Endodermal cell (in vitro differentiated cells): ENCODE measurements around the gene PRICKLE1. TPM values are rescaled to one million over a fixed set of nuclear protein-coding genes. Genes with fewer than 3 reads are reported as not detected.

Source experiments
- DNase-seq: peaks from one replicate; pipeline ENCODE4 v3.0.0-alpha.2; 2017
- H3K27ac ChIP-seq: 2 replicates; pipeline ENCODE4 v1.5.1; 2013; ENCODE audit warnings: mild to moderate bottlenecking, low read depth, low read length, moderate library complexity
- H3K27me3 ChIP-seq: 2 replicates; pipeline ENCODE4 v1.6.1; 2013; ENCODE audit warnings: mild to moderate bottlenecking, low read length, moderate library complexity; ENCODE audit not compliant: insufficient read depth, control insufficient read depth, poor library complexity, severe bottlenecking
- H3K36me3 ChIP-seq: 2 replicates; pipeline ENCODE4 v1.7.0; 2013; ENCODE audit warnings: mild to moderate bottlenecking, low read length, moderate library complexity; ENCODE audit not compliant: control insufficient read depth, insufficient read depth
- H3K4me1 ChIP-seq: one replicate; pipeline ENCODE4 v1.7.0; 2013; ENCODE audit warnings: low read length; ENCODE audit not compliant: control insufficient read depth, insufficient read depth
- H3K4me3 ChIP-seq: 2 replicates; pipeline ENCODE4 v1.5.1; 2013; ENCODE audit warnings: mild to moderate bottlenecking, low read length, moderate library complexity
- H3K9ac ChIP-seq: 2 replicates; pipeline ENCODE4 v1.6.1; 2013; ENCODE audit warnings: mild to moderate bottlenecking, low read length, moderate library complexity; ENCODE audit not compliant: poor library complexity, severe bottlenecking; ENCODE audit errors: extremely low read depth
- H3K9me3 ChIP-seq: 2 replicates; pipeline ENCODE4 v1.6.1; 2013; ENCODE audit warnings: mild to moderate bottlenecking, low read length, moderate library complexity; ENCODE audit not compliant: control insufficient read depth
- H3K27ac Mint-ChIP-seq: 2 replicates; pipeline ENCODE4 v1.8.0; 2020; ENCODE audit warnings: mixed read lengths
- H3K27me3 Mint-ChIP-seq: 2 replicates; pipeline ENCODE4 v1.8.0; 2021; ENCODE audit warnings: mild to moderate bottlenecking, mixed read lengths; ENCODE audit not compliant: insufficient read depth
- H3K36me3 Mint-ChIP-seq: 2 replicates; pipeline ENCODE4 v1.8.0; 2020; ENCODE audit warnings: low read depth, mixed read lengths
- H3K4me1 Mint-ChIP-seq: 2 replicates; pipeline ENCODE4 v1.8.0; 2020; ENCODE audit warnings: mixed read lengths
- H3K4me3 Mint-ChIP-seq: 2 replicates; pipeline ENCODE4 v1.8.0; 2020; ENCODE audit warnings: mild to moderate bottlenecking, moderate library complexity, mixed read lengths
- H3K9me3 Mint-ChIP-seq: 2 replicates; pipeline ENCODE4 v1.8.0; 2020; ENCODE audit warnings: mild to moderate bottlenecking, mixed read lengths
- CTCF ChIP-seq: fragments of 200-600 bp; sonication (generic); conservative IDR thresholded peaks from 2 replicates; pipeline ENCODE4 v1.5.0; 2021; ENCODE audit warnings: antibody characterized with exemption, mild to moderate bottlenecking
- WGBS, 2 experiments: methylation state at CpG; one replicate each; pipeline versions ENCODE4 v1.1.5 to v1.1.7; 2013; ENCODE audit warnings: missing lambda C conversion rate in 2 of 2, mixed read lengths in 1 of 2; ENCODE audit not compliant: insufficient coverage in 1 of 2, insufficient read length in 1 of 2; 5-methylcytosine and 5-hydroxymethylcytosine counted together
- total RNA-seq, 2 donors: library from RNA; stranded (reverse); fragmentation: NEBNext Ultra II Directional in 1 of 2; extraction: Animal tissue kit (Norgen Biotek cat#: 25700) in 1 of 2; gene quantifications; 2 replicates in 1 of 2; 3 replicates in 1 of 2; pipeline ENCODE4 v1.2.1, GENCODE V29; 2021

The PRICKLE1 gene
- total RNA-seq, 2 donors from 2014 or later = 8.3 to 20.6 TPM

- no peaks in the 10 kb centered on the region for H3K27me3 ChIP-seq
- 93% methylated on average over 2 of the region's 2 CpGs for WGBS, 2 experiments
- TF ChIP-seq CTCF = no peak
- no peaks in the 10 kb centered on the region for H3K9me3 Mint-ChIP-seq
- peaks cover 8% of the 10 kb centered on the region for H3K27me3 Mint-ChIP-seq
- H3K27ac Mint-ChIP-seq = no peak overlapping the region
- no peak overlapping the region for H3K9ac ChIP-seq
- no peaks in the 10 kb centered on the region for H3K36me3 Mint-ChIP-seq
- H3K4me3 Mint-ChIP-seq = no peak overlapping the region
- H3K36me3 ChIP-seq = peaks cover 16% of the 10 kb centered on the region
- no peaks in the 10 kb centered on the region for H3K9me3 ChIP-seq
- H3K27ac ChIP-seq = no peak overlapping the region
- no peak for DNase-seq
- H3K4me1 Mint-ChIP-seq = peaks cover 9% of the 10 kb centered on the region
- H3K4me1 ChIP-seq = no peaks in the 10 kb centered on the region
- H3K4me3 ChIP-seq = no peak overlapping the region
Observed at GRCh38 chr12:42583016-42583415, 6.5 kb downstream of the PRICKLE1 start.

- Mint-ChIP-seq H3K9me3 (no peaks in the 10 kb centered on the region), H3K4me1 (peaks cover 4% of the 10 kb centered on the region), H3K4me3 (no peak overlapping the region), H3K27ac (no peak overlapping the region), H3K27me3 (peaks cover 8% of the 10 kb centered on the region), H3K36me3 (no peaks in the 10 kb centered on the region)
- 80 to 97% methylated on average over 1 to 5 of the region's 5 CpGs for WGBS, 2 experiments
- TF ChIP-seq CTCF = no peak
- no peak for DNase-seq
- H3K9me3 ChIP-seq = no peaks in the 10 kb centered on the region
- peaks cover 16% of the 10 kb centered on the region for H3K36me3 ChIP-seq
- no peak overlapping the region for H3K4me3 ChIP-seq
- no peak overlapping the region for H3K27ac ChIP-seq
- no peaks in the 10 kb centered on the region for H3K4me1 ChIP-seq
- no peak overlapping the region for H3K9ac ChIP-seq
- no peaks in the 10 kb centered on the region for H3K27me3 ChIP-seq
Observed at GRCh38 chr12:42582498-42582897, 7.0 kb downstream of the PRICKLE1 start.

- DNase-seq = no peak
- H3K36me3 Mint-ChIP-seq = no peaks in the 10 kb centered on the region
- no peak overlapping the region for H3K9ac ChIP-seq
- 85% methylated on average over 1 of the region's 1 CpG; no CpG with 5 or more reads in 1 of the 2 experiments for WGBS, 2 experiments
- peaks cover 7% of the 10 kb centered on the region for H3K27me3 Mint-ChIP-seq
- peaks cover 16% of the 10 kb centered on the region for H3K36me3 ChIP-seq
- H3K9me3 ChIP-seq = no peaks in the 10 kb centered on the region
- no peaks in the 10 kb centered on the region for H3K9me3 Mint-ChIP-seq
- no peaks in the 10 kb centered on the region for H3K27me3 ChIP-seq
- no peaks in the 10 kb centered on the region for H3K4me1 Mint-ChIP-seq
- no peak overlapping the region for H3K27ac Mint-ChIP-seq
- no peak for TF ChIP-seq CTCF
- no peak overlapping the region for H3K4me3 ChIP-seq
- H3K4me3 Mint-ChIP-seq = no peak overlapping the region
- H3K4me1 ChIP-seq = no peaks in the 10 kb centered on the region
- no peak overlapping the region for H3K27ac ChIP-seq
Observed at GRCh38 chr12:42582050-42582449, 7.5 kb downstream of the PRICKLE1 start.
